Activated T-helper 2 cell treated with anti-CD3 and anti-CD28 coated beads, Interferon-gamma antibody, Interleukin-2, Interleukin-4, amounts not matched to agents 10 μg/mL and 5 μg/mL and 100 μg/mL, durations not matched to agents 14 hours and 24 hours and 36 hours (primary cell): ENCODE measurements around the gene CCDC106. TPM values are rescaled to one million over a fixed set of nuclear protein-coding genes. Genes with fewer than 3 reads are reported as not detected.

ENCODE experiments used
- DNase-seq: peaks from one replicate; pipeline ENCODE4 v3.0.0; 2021; ENCODE audit warnings: low spot score
- H3K27ac Mint-ChIP-seq: one replicate; pipeline ENCODE4 v1.8.0; 2021; ENCODE audit warnings: mixed read lengths
- H3K27me3 Mint-ChIP-seq: one replicate; pipeline ENCODE4 v1.8.0; 2021; ENCODE audit warnings: low read depth, mixed read lengths
- H3K36me3 Mint-ChIP-seq: one replicate; pipeline ENCODE4 v1.8.0; 2021; ENCODE audit warnings: low read depth, mixed read lengths
- H3K4me1 Mint-ChIP-seq: one replicate; pipeline ENCODE4 v1.8.0; 2021; ENCODE audit warnings: low read depth, mixed read lengths
- H3K4me3 Mint-ChIP-seq: one replicate; pipeline ENCODE4 v1.8.0; 2021; ENCODE audit warnings: low read depth, mild to moderate bottlenecking, moderate library complexity, mixed read lengths
- H3K9me3 Mint-ChIP-seq: one replicate; pipeline ENCODE4 v1.8.0; 2021; ENCODE audit warnings: mixed read lengths
- intact Hi-C: fragments of 100-400 bp; cut with micrococcal nuclease; formaldehyde crosslinking; loops from one replicate; pipeline ENCODE4 v1.15.1; 2023
- total RNA-seq: library from RNA; stranded (reverse); gene quantifications from 2 replicates; pipeline ENCODE4 v1.2.3, GENCODE V29; 2022

The CCDC106 gene
- total RNA-seq, 1 donor from 2014 or later, result 8.1 TPM

- peak overlapping the region; percentile 56 for H3K4me3 Mint-ChIP-seq
- H3K27ac Mint-ChIP-seq, result peak overlapping the region; percentile 67
- H3K36me3 Mint-ChIP-seq, result peaks cover 25% of the 10 kb centered on the region
- no peak for DNase-seq
- no peaks in the 10 kb centered on the region for H3K27me3 Mint-ChIP-seq
- intact Hi-C loops, result loop anchor here (10.0 kb wide), 1 partner anchor 664 kb away; the partner anchor contains the start of gene ZSCAN5A
- H3K4me1 Mint-ChIP-seq, result peaks cover 19% of the 10 kb centered on the region
- no peaks in the 10 kb centered on the region for H3K9me3 Mint-ChIP-seq
Observed at GRCh38 chr19:55650602-55651230, 2.7 kb downstream of the CCDC106 start.

GRCh38 chr19:55651236-55651635 lies 3.2 kb downstream of the CCDC106 start:
- Mint-ChIP-seq H3K36me3 (peaks cover 29% of the 10 kb centered on the region), H3K9me3 (no peaks in the 10 kb centered on the region), H3K4me1 (peaks cover 24% of the 10 kb centered on the region), H3K27ac (peak overlapping the region; percentile 40), H3K27me3 (no peaks in the 10 kb centered on the region), H3K4me3 (no peak overlapping the region)
- no peak for DNase-seq
- intact Hi-C loops, result loop anchor here (10.0 kb wide), 1 partner anchor 664 kb away; the partner anchor contains the start of gene ZSCAN5A

- DNase-seq, result no peak
- no peaks in the 10 kb centered on the region for H3K9me3 Mint-ChIP-seq
- intact Hi-C loops, result loop anchor here (1.0 to 10.0 kb wide), 2 partner anchors 20 to 662 kb away; partner anchors contain the start of gene ZSCAN5A
- peaks cover 29% of the 10 kb centered on the region for H3K36me3 Mint-ChIP-seq
- H3K27ac Mint-ChIP-seq, result no peak overlapping the region
- H3K4me1 Mint-ChIP-seq, result peaks cover 24% of the 10 kb centered on the region
- H3K4me3 Mint-ChIP-seq, result no peak overlapping the region
- H3K27me3 Mint-ChIP-seq, result no peaks in the 10 kb centered on the region
Observed at GRCh38 chr19:55652311-55653128, 4.5 kb downstream of the CCDC106 start.

GRCh38 chr19:55653651-55654322 lies 5.8 kb downstream of the CCDC106 start:
- Mint-ChIP-seq H3K9me3 (no peaks in the 10 kb centered on the region), H3K4me3 (peak overlapping the region; percentile 91), H3K27me3 (no peaks in the 10 kb centered on the region), H3K27ac (peak overlapping the region; percentile 99), H3K36me3 (peaks cover 35% of the 10 kb centered on the region), H3K4me1 (peaks cover 27% of the 10 kb centered on the region)
- peak; percentile 97 for DNase-seq
- intact Hi-C loops, result loop anchor here (1.0 to 10.0 kb wide), 4 partner anchors 10 to 661 kb away; partner anchors contain the start of genes ZNF581, ZNF865 and ZSCAN5A

GRCh38 chr19:55654323-55654867 lies 6.4 kb downstream of the CCDC106 start:
- Mint-ChIP-seq H3K36me3 (peaks cover 38% of the 10 kb centered on the region), H3K27me3 (no peaks in the 10 kb centered on the region), H3K4me3 (peak overlapping the region; percentile 91)

GRCh38 chr19:55654868-55655647 lies 7.0 kb downstream of the CCDC106 start, which contains the start of gene U2AF2:
U2AF2 (plus strand) TSS chr19:55655035; CDS start chr19:55655105, 70 bp downstream.
- Mint-ChIP-seq H3K4me1 (peaks cover 25% of the 10 kb centered on the region), H3K27ac (peak within 1 kb of the TSS; percentile 99)

More at GRCh38 chr19:55654323-55654867, 6.4 kb downstream of the CCDC106 start:
- intact Hi-C loops, result loop anchor here (1.0 to 10.0 kb wide), 3 partner anchors 11 to 660 kb away; partner anchors contain the start of genes ZNF581, ZNF865 and ZSCAN5A
- no peaks in the 10 kb centered on the region for H3K9me3 Mint-ChIP-seq
- peaks cover 26% of the 10 kb centered on the region for H3K4me1 Mint-ChIP-seq
- peak; percentile 99 for DNase-seq
- peak overlapping the region; percentile 99 for H3K27ac Mint-ChIP-seq

GRCh38 chr19:55655648-55656040 lies 7.6 kb downstream of the CCDC106 start:
- Mint-ChIP-seq H3K27ac (peak overlapping the region; percentile 99), H3K4me1 (peaks cover 27% of the 10 kb centered on the region), H3K27me3 (no peaks in the 10 kb centered on the region), H3K9me3 (no peaks in the 10 kb centered on the region), H3K4me3 (peak overlapping the region; percentile 96), H3K36me3 (peaks cover 51% of the 10 kb centered on the region)
- intact Hi-C loops, result loop anchor here (1.0 to 10.0 kb wide), 3 partner anchors 20 to 659 kb away; partner anchors contain the start of genes EPN1, ZNF865 and ZSCAN5A
- no peak for DNase-seq

More at GRCh38 chr19:55654868-55655647, 7.0 kb downstream of the CCDC106 start, which contains the start of gene U2AF2:
- no peaks in the 10 kb centered on the region for H3K9me3 Mint-ChIP-seq
- H3K36me3 Mint-ChIP-seq, result peaks cover 45% of the 10 kb centered on the region
- H3K27me3 Mint-ChIP-seq, result no peaks in the 10 kb centered on the region
- intact Hi-C loops, result loop anchor here (1.0 to 10.0 kb wide), 4 partner anchors 12 to 660 kb away; partner anchors contain the start of genes EPN1, ZNF581, ZNF865 and ZSCAN5A
- H3K4me3 Mint-ChIP-seq, result peak within 1 kb of the TSS; percentile 96
- peak; percentile 91 for DNase-seq

GRCh38 chr19:55656552-55656951 lies 8.5 kb downstream of the CCDC106 start:
- peaks cover 56% of the 10 kb centered on the region for H3K36me3 Mint-ChIP-seq
- intact Hi-C loops, result loop anchor here (10.0 kb wide), 1 partner anchor 658 kb away; the partner anchor contains the start of gene ZSCAN5A
- no peak for DNase-seq
- no peaks in the 10 kb centered on the region for H3K9me3 Mint-ChIP-seq
- H3K27me3 Mint-ChIP-seq, result no peaks in the 10 kb centered on the region
- H3K27ac Mint-ChIP-seq, result peak overlapping the region; percentile 99
- H3K4me3 Mint-ChIP-seq, result peak overlapping the region; percentile 96
- peaks cover 24% of the 10 kb centered on the region for H3K4me1 Mint-ChIP-seq

GRCh38 chr19:55656988-55657747 lies 9.2 kb downstream of the CCDC106 start:
- Mint-ChIP-seq H3K4me1 (peaks cover 27% of the 10 kb centered on the region), H3K36me3 (peaks cover 60% of the 10 kb centered on the region), H3K27me3 (no peaks in the 10 kb centered on the region), H3K27ac (no peak overlapping the region), H3K4me3 (peak overlapping the region; percentile 96), H3K9me3 (no peaks in the 10 kb centered on the region)
- no peak for DNase-seq
- intact Hi-C loops, result loop anchor here (10.0 kb wide), 1 partner anchor 658 kb away; the partner anchor contains the start of gene ZSCAN5A

GRCh38 chr19:55658846-55659459 lies 10.9 kb downstream of the CCDC106 start:
- Mint-ChIP-seq H3K9me3 (no peaks in the 10 kb centered on the region), H3K4me1 (peaks cover 27% of the 10 kb centered on the region), H3K36me3 (peaks cover 74% of the 10 kb centered on the region), H3K4me3 (no peak overlapping the region), H3K27ac (no peak overlapping the region), H3K27me3 (no peaks in the 10 kb centered on the region)
- DNase-seq, result no peak
- intact Hi-C loops, result loop anchor here (10.0 kb wide), 1 partner anchor 656 kb away; the partner anchor contains the start of gene ZSCAN5A
